Mononuclear cell (primary cell): ENCODE measurements around the gene SAA1. TPM values are rescaled to one million over a fixed set of nuclear protein-coding genes. Genes with fewer than 3 reads are reported as not detected.
"Not testable (repeated sequence)": the region's sequence is repeated elsewhere in the genome, so short reads cannot be mapped to it uniquely, and the experiment has no call there.

Experiments
- H3K27me3 ChIP-seq: 2 replicates; pipeline ENCODE4 v1.6.0; 2011; ENCODE audit warnings: low read length, control low read depth; ENCODE audit not compliant: insufficient read depth
- H3K4me1 ChIP-seq: 2 replicates; pipeline ENCODE4 v1.5.1; 2011; ENCODE audit warnings: mild to moderate bottlenecking, low read length, control low read depth; ENCODE audit not compliant: insufficient read depth
- H3K4me3 ChIP-seq: 2 replicates; pipeline ENCODE4 v1.5.1; 2011; ENCODE audit warnings: mild to moderate bottlenecking, low read length, moderate library complexity
- H3K9me3 ChIP-seq: 2 replicates; pipeline ENCODE4 v1.5.1; 2011; ENCODE audit warnings: low read depth, mild to moderate bottlenecking, control low read depth, low read length
- total RNA-seq: library from RNA; depleted of rRNA; stranded (reverse); fragments of >200 nt; gene quantifications from one replicate; pipeline ENCODE4 v1.2.3, GENCODE V29; 2012

Gene SAA1
- total RNA-seq, 1 donor: not detected

GRCh38 chr11:18246379-18247190, 19.5 kb upstream of the SAA1 start:
- not testable (repeated sequence) for H3K27me3 ChIP-seq, H3K4me1 ChIP-seq, H3K4me3 ChIP-seq, H3K9me3 ChIP-seq

GRCh38 chr11:18247191-18247581, 18.9 kb upstream of the SAA1 start:
- not testable (repeated sequence) for H3K4me1 ChIP-seq, H3K9me3 ChIP-seq, H3K27me3 ChIP-seq, H3K4me3 ChIP-seq

- Histone ChIP-seq H3K27me3 (no peaks in the 10 kb centered on the region), H3K4me1 (no peaks in the 10 kb centered on the region), H3K9me3 (no peaks in the 10 kb centered on the region), H3K4me3 (no peak within 1 kb of the TSS)
Observed at GRCh38 chr11:18248561-18248960, 17.5 kb upstream of the SAA1 start, which contains the start of gene SAA2. Gene SAA2 (minus strand): TSS chr11:18248668. CDS start chr11:18248011, 657 bp downstream.

- H3K9me3 ChIP-seq: no peaks in the 10 kb centered on the region
- H3K27me3 ChIP-seq: no peaks in the 10 kb centered on the region
- H3K4me3 ChIP-seq: no peak overlapping the region
- no peaks in the 10 kb centered on the region for H3K4me1 ChIP-seq
Observed at GRCh38 chr11:18253233-18253632, 12.8 kb upstream of the SAA1 start.

- no peaks in the 10 kb centered on the region for H3K27me3 ChIP-seq
- H3K4me1 ChIP-seq: no peaks in the 10 kb centered on the region
- no peak overlapping the region for H3K4me3 ChIP-seq
- H3K9me3 ChIP-seq: no peaks in the 10 kb centered on the region
Observed at GRCh38 chr11:18253778-18254338, 12.2 kb upstream of the SAA1 start.

GRCh38 chr11:18254781-18255361, 11.2 kb upstream of the SAA1 start:
- no peaks in the 10 kb centered on the region for H3K27me3 ChIP-seq

GRCh38 chr11:18259259-18259658, 6.8 kb upstream of the SAA1 start:
- Histone ChIP-seq H3K4me1 (no peaks in the 10 kb centered on the region), H3K9me3 (no peaks in the 10 kb centered on the region), H3K27me3 (no peaks in the 10 kb centered on the region), H3K4me3 (no peak overlapping the region)

More at GRCh38 chr11:18254781-18255361, 11.2 kb upstream of the SAA1 start:
- Histone ChIP-seq H3K9me3 (no peaks in the 10 kb centered on the region), H3K4me3 (no peak overlapping the region), H3K4me1 (no peaks in the 10 kb centered on the region)

GRCh38 chr11:18261721-18262120, 4.3 kb upstream of the SAA1 start:
- H3K4me1 ChIP-seq: peaks cover 6% of the 10 kb centered on the region
- H3K9me3 ChIP-seq: no peaks in the 10 kb centered on the region
- no peak overlapping the region for H3K4me3 ChIP-seq
- H3K27me3 ChIP-seq: no peaks in the 10 kb centered on the region

GRCh38 chr11:18262681-18263350, 3.2 kb upstream of the SAA1 start:
- H3K4me1 ChIP-seq, H3K9me3 ChIP-seq, H3K27me3 ChIP-seq, H3K4me3 ChIP-seq: not testable (repeated sequence)

GRCh38 chr11:18264035-18264434, 2.0 kb upstream of the SAA1 start:
- Histone ChIP-seq H3K27me3 (no peaks in the 10 kb centered on the region), H3K9me3 (no peaks in the 10 kb centered on the region), H3K4me1 (peaks cover 6% of the 10 kb centered on the region), H3K4me3 (no peak overlapping the region)

- Histone ChIP-seq H3K4me1 (peaks cover 6% of the 10 kb centered on the region), H3K4me3 (no peak overlapping the region), H3K27me3 (no peaks in the 10 kb centered on the region), H3K9me3 (no peaks in the 10 kb centered on the region)
Observed at GRCh38 chr11:18264677-18265555, 1.1 kb upstream of the SAA1 start.

- H3K9me3 ChIP-seq, H3K27me3 ChIP-seq, H3K4me3 ChIP-seq, H3K4me1 ChIP-seq: not testable (repeated sequence)
Observed at GRCh38 chr11:18267335-18268133, 1.5 kb downstream of the SAA1 start.

GRCh38 chr11:18269252-18269651, 3.2 kb downstream of the SAA1 start:
- H3K9me3 ChIP-seq, H3K4me1 ChIP-seq, H3K27me3 ChIP-seq, H3K4me3 ChIP-seq: not testable (repeated sequence)

GRCh38 chr11:18270102-18270501, 4.0 kb downstream of the SAA1 start:
- Histone ChIP-seq H3K9me3 (no peaks in the 10 kb centered on the region), H3K4me1 (peaks cover 5% of the 10 kb centered on the region), H3K27me3 (no peaks in the 10 kb centered on the region), H3K4me3 (no peak overlapping the region)
